ENCODE results near the gene ZBTB49.

Gene ZBTB49

GRCh38 chr4:4267981-4268380 lies 22.1 kb upstream of the ZBTB49 start:
- in situ Hi-C loops (cut with HindIII; ENCODE audit: low sequenced_read_pairs): no loop called here
- no peak for TF ChIP-seq CTCF (IDR thresholded peaks at IDR 0.05; ENCODE audit: low read depth, low read length, missing control alignments)
- no peak for DNase-seq (ENCODE audit: low read depth)
- H3K4me3 ChIP-seq (ENCODE audit: low read depth, low read length): no peak overlapping the region

GRCh38 chr4:4268776-4269175 lies 21.3 kb upstream of the ZBTB49 start:
- H3K4me3 ChIP-seq (ENCODE audit: low read depth, low read length): no peak overlapping the region
- in situ Hi-C loops (cut with HindIII; ENCODE audit: low sequenced_read_pairs): no loop called here
- TF ChIP-seq CTCF (IDR thresholded peaks at IDR 0.05; ENCODE audit: low read depth, low read length, missing control alignments): no peak
- DNase-seq (ENCODE audit: low read depth): no peak

- in situ Hi-C loops (cut with HindIII; ENCODE audit: low sequenced_read_pairs): no loop called here
- no peak overlapping the region for H3K4me3 ChIP-seq (ENCODE audit: low read depth, low read length)
- no peak for DNase-seq (ENCODE audit: low read depth)
- TF ChIP-seq CTCF (IDR thresholded peaks at IDR 0.05; ENCODE audit: low read depth, low read length, missing control alignments): no peak
Measured at GRCh38 chr4:4269331-4269731, 20.7 kb upstream of the ZBTB49 start.

- in situ Hi-C loops (cut with HindIII; ENCODE audit: low sequenced_read_pairs): no loop called here
- DNase-seq (ENCODE audit: low read depth): no peak
- H3K4me3 ChIP-seq (ENCODE audit: low read depth, low read length): no peak overlapping the region
- TF ChIP-seq CTCF (IDR thresholded peaks at IDR 0.05; ENCODE audit: low read depth, low read length, missing control alignments): no peak
Measured at GRCh38 chr4:4269856-4270255, 20.2 kb upstream of the ZBTB49 start.

GRCh38 chr4:4270529-4270928 lies 19.5 kb upstream of the ZBTB49 start:
- DNase-seq (ENCODE audit: low read depth): no peak
- in situ Hi-C loops (cut with HindIII; ENCODE audit: low sequenced_read_pairs): no loop called here
- no peak overlapping the region for H3K4me3 ChIP-seq (ENCODE audit: low read depth, low read length)
- TF ChIP-seq CTCF (IDR thresholded peaks at IDR 0.05; ENCODE audit: low read depth, low read length, missing control alignments): no peak

- in situ Hi-C loops (cut with HindIII; ENCODE audit: low sequenced_read_pairs): no loop called here
- no peak overlapping the region for H3K4me3 ChIP-seq (ENCODE audit: low read depth, low read length)
- TF ChIP-seq CTCF (IDR thresholded peaks at IDR 0.05; ENCODE audit: low read depth, low read length, missing control alignments): no peak
- DNase-seq (ENCODE audit: low read depth): no peak
Measured at GRCh38 chr4:4271912-4272311, 18.1 kb upstream of the ZBTB49 start.

- no peak for TF ChIP-seq CTCF (IDR thresholded peaks at IDR 0.05; ENCODE audit: low read depth, low read length, missing control alignments)
- DNase-seq (ENCODE audit: low read depth): no peak
- no peak overlapping the region for H3K4me3 ChIP-seq (ENCODE audit: low read depth, low read length)
- in situ Hi-C loops (cut with HindIII; ENCODE audit: low sequenced_read_pairs): no loop called here
Measured at GRCh38 chr4:4274226-4274625, 15.8 kb upstream of the ZBTB49 start.
